Duodenal mucosa (tissue), 2 donors: ENCODE data around the gene BTBD9.
A peak's percentile ranks its signal among the peaks of the same experiment; 100 is the strongest.

Experiments used
- H3K27ac ChIP-seq: one replicate; pipeline ENCODE4 v1.7.0; 2013; ENCODE audit warnings: low read depth, low read length
- H3K27me3 ChIP-seq, 2 donors: one replicate each; pipeline ENCODE4 v1.7.0; 2013; ENCODE audit warnings: low read length in 2 of 2, control low read depth in 1 of 2; ENCODE audit not compliant: insufficient read depth in 2 of 2, control insufficient read depth in 1 of 2
- H3K36me3 ChIP-seq, 2 donors: one replicate each; pipeline ENCODE4 v1.7.0; 2013; ENCODE audit warnings: low read length in 2 of 2, control low read depth in 1 of 2; ENCODE audit not compliant: insufficient read depth in 2 of 2, control insufficient read depth in 1 of 2
- H3K4me1 ChIP-seq, 2 donors: one replicate each; pipeline ENCODE4 v1.7.0; 2013; ENCODE audit warnings: low read length in 2 of 2, control low read depth in 1 of 2; ENCODE audit not compliant: insufficient read depth in 2 of 2, control insufficient read depth in 1 of 2
- H3K4me3 ChIP-seq, 2 donors: one replicate each; pipeline ENCODE4 v1.7.0; 2013; ENCODE audit warnings: low read length in 2 of 2, low read depth in 1 of 2
- H3K9ac ChIP-seq, 2 donors: one replicate each; pipeline ENCODE4 v1.7.0; 2013; ENCODE audit warnings: low read length in 2 of 2, low read depth in 1 of 2
- H3K9me3 ChIP-seq, 2 donors: one replicate each; pipeline ENCODE4 v1.7.0; 2013; ENCODE audit warnings: low read length in 2 of 2, control low read depth in 1 of 2; ENCODE audit not compliant: control insufficient read depth in 1 of 2

BTBD9 gene

GRCh38 chr6:38261626-38262025 is 378.1 kb downstream of the BTBD9 start:
- Histone ChIP-seq H3K4me3 (no peak overlapping the region), H3K27ac (no peak overlapping the region), H3K4me1 (peaks cover 10 to 11% of the 10 kb centered on the region in 2 donors), H3K36me3 (no peaks in the 10 kb centered on the region), H3K27me3 (no peaks in the 10 kb centered on the region), H3K9ac (no peak overlapping the region), H3K9me3 (no peaks in the 10 kb centered on the region)

- Histone ChIP-seq H3K9me3 (no peaks in the 10 kb centered on the region), H3K4me3 (no peak overlapping the region), H3K9ac (no peak overlapping the region), H3K27me3 (no peaks in the 10 kb centered on the region), H3K27ac (no peak overlapping the region), H3K4me1 (peaks cover 7 to 8% of the 10 kb centered on the region in 2 donors), H3K36me3 (peaks cover 7 to 14% of the 10 kb centered on the region in 2 donors)
Observed at GRCh38 chr6:38259736-38260135, 380.0 kb downstream of the BTBD9 start.

GRCh38 chr6:38248500-38249234 is 391.1 kb downstream of the BTBD9 start:
- Histone ChIP-seq H3K4me3 (no peak overlapping the region), H3K4me1 (no peaks in the 10 kb centered on the region), H3K9ac (no peak overlapping the region), H3K36me3 (no peaks in the 10 kb centered on the region), H3K27me3 (no peaks in the 10 kb centered on the region), H3K9me3 (no peaks in the 10 kb centered on the region), H3K27ac (no peak overlapping the region)

GRCh38 chr6:38245295-38245694 is 394.4 kb downstream of the BTBD9 start:
- peaks cover 0 to 6% of the 10 kb centered on the region in 2 donors for H3K4me1 ChIP-seq
- H3K27me3 ChIP-seq: no peaks in the 10 kb centered on the region
- H3K9ac ChIP-seq: no peak overlapping the region
- no peak overlapping the region for H3K27ac ChIP-seq
- H3K9me3 ChIP-seq: no peaks in the 10 kb centered on the region
- no peak overlapping the region for H3K4me3 ChIP-seq
- H3K36me3 ChIP-seq: no peaks in the 10 kb centered on the region

GRCh38 chr6:38244869-38245268 is 394.9 kb downstream of the BTBD9 start:
- Histone ChIP-seq H3K9me3 (no peaks in the 10 kb centered on the region), H3K27me3 (no peaks in the 10 kb centered on the region), H3K9ac (no peak overlapping the region), H3K4me3 (no peak overlapping the region), H3K4me1 (peaks cover 0 to 6% of the 10 kb centered on the region in 2 donors), H3K36me3 (no peaks in the 10 kb centered on the region), H3K27ac (no peak overlapping the region)

- peaks cover 0 to 6% of the 10 kb centered on the region in 2 donors for H3K4me1 ChIP-seq
- no peaks in the 10 kb centered on the region for H3K36me3 ChIP-seq
- H3K9ac ChIP-seq: no peak overlapping the region
- H3K27ac ChIP-seq: no peak overlapping the region
- H3K9me3 ChIP-seq: no peaks in the 10 kb centered on the region
- no peak overlapping the region for H3K4me3 ChIP-seq
- H3K27me3 ChIP-seq: no peaks in the 10 kb centered on the region
Observed at GRCh38 chr6:38241200-38241871, 398.4 kb downstream of the BTBD9 start.

- Histone ChIP-seq H3K9me3 (no peaks in the 10 kb centered on the region), H3K4me3 (no peak overlapping the region), H3K27ac (no peak overlapping the region), H3K9ac (peak overlapping the region in 1 of 2 donors; percentile 22), H3K36me3 (no peaks in the 10 kb centered on the region), H3K4me1 (peaks cover 0 to 6% of the 10 kb centered on the region in 2 donors), H3K27me3 (no peaks in the 10 kb centered on the region)
Observed at GRCh38 chr6:38239719-38240451, 399.8 kb downstream of the BTBD9 start.

GRCh38 chr6:38236631-38237030 is 403.1 kb downstream of the BTBD9 start:
- H3K9me3 ChIP-seq: no peaks in the 10 kb centered on the region
- no peak overlapping the region for H3K9ac ChIP-seq
- no peaks in the 10 kb centered on the region for H3K27me3 ChIP-seq
- no peak overlapping the region for H3K4me3 ChIP-seq
- no peaks in the 10 kb centered on the region for H3K36me3 ChIP-seq
- H3K27ac ChIP-seq: no peak overlapping the region
- no peaks in the 10 kb centered on the region for H3K4me1 ChIP-seq

DNA sequence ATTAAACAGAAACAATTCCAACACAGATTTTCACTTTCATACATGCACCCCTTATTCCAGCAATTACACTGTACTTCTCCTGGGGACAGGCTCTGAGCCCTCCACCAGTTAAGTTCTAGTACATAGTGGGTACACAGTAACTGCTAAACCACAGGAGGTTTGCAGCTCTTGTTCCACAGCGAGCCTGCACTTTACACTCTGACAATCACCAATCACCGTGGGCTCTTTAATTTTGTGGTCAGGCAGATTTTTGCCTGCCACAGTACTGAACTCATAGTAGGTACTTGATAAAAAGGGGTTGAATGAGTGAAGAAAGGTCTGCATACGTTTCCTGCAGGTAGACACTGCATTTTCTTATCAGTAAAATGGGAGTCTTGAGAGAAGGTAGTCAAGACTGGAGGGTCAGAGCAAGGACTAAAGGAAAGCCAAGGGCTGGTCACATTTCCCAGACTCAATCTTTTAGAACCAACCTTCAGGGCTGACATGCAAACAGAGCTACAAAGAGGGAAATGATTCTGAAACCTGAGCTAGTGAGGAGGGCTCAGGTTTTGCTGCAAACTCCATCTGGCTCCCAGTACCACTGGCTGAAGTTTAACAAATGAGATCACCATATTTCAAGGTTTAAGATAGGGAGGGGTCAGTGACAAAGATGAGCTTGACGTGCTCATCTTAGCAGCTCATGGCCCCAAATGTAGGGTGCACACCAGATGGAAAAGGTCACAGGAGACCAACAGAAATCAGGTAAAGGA is 404.6 kb downstream of the BTBD9 start:
- Histone ChIP-seq H3K9ac (no peak overlapping the region), H3K36me3 (no peaks in the 10 kb centered on the region), H3K4me1 (no peaks in the 10 kb centered on the region), H3K27me3 (no peaks in the 10 kb centered on the region), H3K27ac (no peak overlapping the region), H3K4me3 (no peak overlapping the region), H3K9me3 (no peaks in the 10 kb centered on the region)
